ENCODE data around the gene CEACAM19. TPM values are rescaled to one million over a fixed set of nuclear protein-coding genes. Genes with fewer than 3 reads are reported as not detected.

CEACAM19 gene
- total RNA-seq, 1 donor from 2014 or later, result 7.7 TPM

DNA sequence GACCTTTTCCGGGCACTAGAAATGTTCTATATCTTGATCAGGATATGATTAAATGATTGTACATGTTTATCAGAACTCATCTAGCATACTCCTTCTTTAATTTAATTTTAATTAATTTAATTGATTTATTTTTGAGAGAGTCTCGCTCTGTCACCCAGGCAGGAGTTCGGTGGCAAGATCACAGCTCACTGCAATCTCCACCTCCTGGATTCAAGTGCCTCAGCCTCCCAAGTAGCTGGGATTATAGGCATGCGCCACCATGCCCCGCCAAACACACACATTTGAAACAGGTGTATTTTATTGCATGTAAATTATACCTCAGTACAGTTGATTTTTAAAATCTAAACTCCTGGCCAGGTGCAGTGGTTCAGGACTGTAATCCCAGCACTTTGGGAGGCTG, 59.8 kb downstream of the CEACAM19 start:
- DNase-seq (no peak), ATAC-seq (no peak)
- no peak overlapping the region for H3K4me3 ChIP-seq
- H3K4me1 ChIP-seq, result peaks cover 5% of the 10 kb centered on the region
- no peaks in the 10 kb centered on the region for H3K9me3 ChIP-seq
- no peak overlapping the region for H3K27ac ChIP-seq
- intact Hi-C loops (cut with DNase I), result no loop called here
- no peaks in the 10 kb centered on the region for H3K27me3 ChIP-seq (ENCODE audit: low read depth)
- H3K36me3 ChIP-seq, result no peaks in the 10 kb centered on the region
- TF ChIP-seq CTCF (IDR thresholded peaks at IDR 0.05), result no peak

DNA sequence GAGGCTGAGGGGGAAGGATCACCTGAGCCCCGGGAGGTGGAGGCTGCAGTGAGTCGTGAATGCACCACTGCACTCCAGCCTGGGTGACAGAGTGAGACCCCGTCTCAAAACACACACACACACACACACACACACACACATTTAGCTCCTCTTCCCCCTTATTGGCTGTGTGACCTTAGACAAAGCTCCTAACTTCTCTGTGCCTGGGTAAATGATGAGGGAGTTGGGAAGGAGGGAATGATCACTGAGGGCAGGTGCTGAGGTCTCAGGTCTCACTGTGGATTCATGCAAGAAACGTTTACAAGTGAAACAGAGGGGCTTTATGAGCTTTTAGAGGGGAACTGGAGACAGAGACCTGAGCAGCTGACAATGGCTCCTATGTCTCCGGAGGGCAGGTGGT, 60.3 kb downstream of the CEACAM19 start:
- intact Hi-C loops (cut with DNase I), result no loop called here
- peaks cover 3% of the 10 kb centered on the region for H3K4me1 ChIP-seq
- TF ChIP-seq CTCF (IDR thresholded peaks at IDR 0.05), result no peak
- H3K27ac ChIP-seq, result no peak overlapping the region
- DNase-seq, result no peak
- ATAC-seq, result no peak
- no peaks in the 10 kb centered on the region for H3K36me3 ChIP-seq
- no peaks in the 10 kb centered on the region for H3K9me3 ChIP-seq
- H3K4me3 ChIP-seq, result no peak overlapping the region
- no peaks in the 10 kb centered on the region for H3K27me3 ChIP-seq (ENCODE audit: low read depth)

GRCh38 chr19:44732235-44733014, 61.1 kb downstream of the CEACAM19 start:
- Histone ChIP-seq H3K27me3 (ENCODE audit: low read depth) (no peaks in the 10 kb centered on the region), H3K4me1 (peaks cover 7% of the 10 kb centered on the region), H3K4me3 (no peak overlapping the region), H3K9me3 (no peaks in the 10 kb centered on the region), H3K27ac (no peak overlapping the region), H3K36me3 (no peaks in the 10 kb centered on the region)
- TF ChIP-seq CTCF (IDR thresholded peaks at IDR 0.05), result no peak
- ATAC-seq (no peak), DNase-seq (no peak)
- intact Hi-C loops (cut with DNase I), result no loop called here

Small RNAs within 50 kb of the gene (microRNA-seq; reads per million reads assigned to microRNA genes)
- not detected for gene MIR4531 (ENCODE audit: borderline number of aligned reads)

Other genes with a start within 250 kb of the CEACAM19 start
- 2.8 TPM for gene ZNF229, start 223.0 kb upstream of the CEACAM19 start, total RNA-seq
- gene ZNF180, start 171.0 kb upstream of the CEACAM19 start, total RNA-seq, result 8.4 TPM
- gene CEACAM20, start 141.8 kb upstream of the CEACAM19 start, total RNA-seq, result 0.30 TPM
- not detected for gene IGSF23, start 57.9 kb upstream of the CEACAM19 start, total RNA-seq
- gene PVR, start 27.6 kb upstream of the CEACAM19 start, total RNA-seq, result 35.0 TPM
- not detected for gene CEACAM16, start 27.7 kb downstream of the CEACAM19 start, total RNA-seq
- gene BCL3, start 77.2 kb downstream of the CEACAM19 start, total RNA-seq, result 41.0 TPM
- gene CBLC, start 106.4 kb downstream of the CEACAM19 start, total RNA-seq, result 2.3 TPM
- gene BCAM, start 137.6 kb downstream of the CEACAM19 start, total RNA-seq, result 205 TPM
- gene NECTIN2, start 174.8 kb downstream of the CEACAM19 start, total RNA-seq, result 75.1 TPM
- gene TOMM40, start 219.8 kb downstream of the CEACAM19 start, total RNA-seq, result 40.8 TPM
- gene APOE, start 234.3 kb downstream of the CEACAM19 start, total RNA-seq, result 447 TPM
- gene APOC1, start 243.1 kb downstream of the CEACAM19 start, total RNA-seq, result 816 TPM

All from lower lobe of right lung (tissue), 2 donors.